Activated T-cell treated with anti-CD3 and anti-CD28 coated beads for 48 hours (primary cell): ENCODE measurements around the gene TTLL5.

ENCODE experiments used
- DNase-seq: peaks from one replicate; pipeline ENCODE4 v3.0.0-alpha.2; 2020; ENCODE audit warnings: low read depth

TTLL5 gene

GRCh38 chr14:75993567-75994041 lies 332.6 kb downstream of the TTLL5 start:
- DNase-seq: no peak

GRCh38 chr14:75995372-75996041 lies 334.5 kb downstream of the TTLL5 start:
- DNase-seq: no peak

GRCh38 chr14:75996488-75996887 lies 335.4 kb downstream of the TTLL5 start:
- DNase-seq: no peak

- no peak for DNase-seq
Observed at GRCh38 chr14:75999511-76000190, 338.6 kb downstream of the TTLL5 start.

- no peak for DNase-seq
Observed at GRCh38 chr14:76002383-76002782, 341.3 kb downstream of the TTLL5 start.
